Stomach (tissue), 9 donors: ENCODE measurements around the gene SOD2. TPM values are rescaled to one million over a fixed set of nuclear protein-coding genes. Genes with fewer than 3 reads are reported as not detected.
"Not testable (repeated sequence)": the region's sequence is repeated elsewhere in the genome, so short reads cannot be mapped to it uniquely, and the experiment has no call there.

Experiments used
- DNase-seq, 2 donors: peaks; one replicate each; pipeline versions ENCODE4 v3.0.0 to v3.0.0-alpha.2; 2013 to 2019
- H3K27ac ChIP-seq, 5 donors: fragments of 200-600 bp in 4 of 5; sonication (generic) in 4 of 5; one replicate each; pipeline ENCODE4 v1.5.1; 2013 to 2019; ENCODE audit warnings: mild to moderate bottlenecking in 1 of 5, moderate library complexity in 1 of 5
- H3K27me3 ChIP-seq, 3 donors: fragments of 200-600 bp; sonication (generic); one replicate each; pipeline ENCODE4 v1.5.1; 2017 to 2019; ENCODE audit warnings: mixed run types in 1 of 3
- H3K36me3 ChIP-seq, 4 donors: fragments of 200-600 bp; sonication (generic); 1 replicate in 3 of 4; 2 replicates in 1 of 4; pipeline ENCODE4 v1.5.1; 2016 to 2019
- H3K4me1 ChIP-seq, 4 donors: fragments of 200-600 bp; sonication (generic); one replicate each; pipeline ENCODE4 v1.5.1; 2016 to 2019
- H3K4me3 ChIP-seq, 4 donors: fragments of 200-600 bp; sonication (generic) in 3 of 4; one replicate each; pipeline ENCODE4 v1.5.1; 2016 to 2019; ENCODE audit warnings: mild to moderate bottlenecking in 1 of 4
- H3K9me3 ChIP-seq, 4 donors: fragments of 200-600 bp; sonication (generic); one replicate each; pipeline ENCODE4 v1.5.1; 2016 to 2019
- CTCF ChIP-seq, 7 experiments: fragments of 450-650 bp in 4 of 7; fragments of 200-600 bp in 3 of 7; sonication (generic) in 3 of 7; IDR thresholded peaks; one replicate each; pipeline ENCODE4 v1.5.1; 2016 to 2019; ENCODE audit warnings: antibody characterized with exemption in 7 of 7, control low read depth in 2 of 7, mild to moderate bottlenecking in 1 of 7
- EP300 ChIP-seq: sonication (generic); formaldehyde crosslinking; IDR thresholded peaks from one replicate; pipeline ENCODE4 v1.6.1; 2017; ENCODE audit warnings: antibody characterized with exemption
- POLR2A ChIP-seq, 4 donors: fragments of 450-650 bp; IDR thresholded peaks; one replicate each; pipeline ENCODE4 v1.6.1; 2016; ENCODE audit warnings: antibody characterized with exemption in 4 of 4, control low read depth in 2 of 4, mild to moderate bottlenecking in 1 of 4, moderate library complexity in 1 of 4
- POLR2AphosphoS5 ChIP-seq, 3 donors: sonication (generic); formaldehyde crosslinking; IDR thresholded peaks; one replicate each; pipeline ENCODE4 v1.6.1; 2016; ENCODE audit warnings: antibody characterized with exemption in 3 of 3
- WGBS, 5 donors: extraction: QIAGEN DNeasy Blood & Tissue Kit in 3 of 5; methylation state at CpG; one replicate each; pipeline versions ENCODE4 v1.1.5 to v1.1.7; 2013 to 2018; 5-methylcytosine and 5-hydroxymethylcytosine counted together
- intact Hi-C: fragments of 100-400 bp; cut with DNase I; formaldehyde crosslinking; loops from one replicate; pipeline ENCODE4 v1.15.1; 2023; ENCODE audit warnings: low total_unique reads
- polyA plus RNA-seq, 3 donors: library from polyadenylated mRNA; stranded (reverse); fragments of 200-250 nt; gene quantifications; one replicate each; pipeline ENCODE4 v1.2.3, GENCODE V29; 2013
- total RNA-seq, 5 donors: library from RNA; depleted of rRNA; stranded (reverse); fragments of >200 nt; gene quantifications; one replicate each; pipeline versions ENCODE4 v1.1.0 to v1.2.3, GENCODE V29; 2014 to 2016
- donor health status: healthy with polysubstance abuse.
- donor health status: Bipolar disorder and iron deficiency.
- donor health status: healthy.

The SOD2 gene
- total and polyA plus RNA-seq, 8 donors = 27.2 to 404 (median 183) TPM

DNA sequence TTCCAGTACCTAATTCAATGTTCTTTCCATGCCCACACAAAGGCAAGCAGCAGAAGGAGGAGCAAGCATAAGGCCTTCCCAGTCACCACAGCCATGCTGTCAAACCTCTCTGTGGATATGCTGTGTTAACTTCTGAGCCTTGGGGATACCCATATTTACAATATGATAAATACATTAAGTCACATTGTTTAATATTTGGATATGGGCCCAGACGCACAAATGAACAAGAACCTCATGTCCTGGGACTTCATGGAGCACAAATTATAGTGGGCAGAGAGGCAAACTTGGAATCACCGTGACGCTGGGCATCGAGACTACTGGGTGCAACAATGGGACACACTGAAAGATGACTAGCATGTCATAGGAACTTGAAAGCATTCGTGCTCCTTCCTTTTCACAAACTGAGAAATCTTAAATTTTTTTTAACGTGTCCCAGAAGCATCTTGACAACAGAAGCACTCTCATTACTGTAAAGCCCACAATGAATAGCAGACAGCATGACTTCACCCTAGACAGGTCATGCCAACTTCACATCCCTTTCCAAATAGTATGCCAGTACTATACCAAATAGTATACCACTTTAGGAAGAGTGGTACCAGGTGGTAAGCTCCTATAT lies 16.0 kb downstream of the SOD2 start:
- 41 to 62% (median 48%) methylated on average over 6 of the region's 6 CpGs for WGBS, 5 donors
- no peak overlapping the region for H3K4me3 ChIP-seq
- no peaks in the 10 kb centered on the region for H3K9me3 ChIP-seq
- peaks cover 20 to 49% (median 39%) of the 10 kb centered on the region in 4 donors for H3K36me3 ChIP-seq
- TF ChIP-seq EP300 = no peak
- TF ChIP-seq CTCF (IDR thresholded peaks at IDR 0.05) = no peak
- no peak for TF ChIP-seq POLR2A (IDR thresholded peaks at IDR 0.05)
- TF ChIP-seq POLR2AphosphoS5 (IDR thresholded peaks at IDR 0.05) = no peak
- DNase-seq = no peak
- H3K27ac ChIP-seq = peak overlapping the region in 1 of 5 donors; percentile 22
- H3K4me1 ChIP-seq = peaks cover 0 to 37% (median 22%) of the 10 kb centered on the region in 4 donors
- H3K27me3 ChIP-seq = no peaks in the 10 kb centered on the region
- intact Hi-C loops = no loop called here

- WGBS, 5 donors = 93 to 98% (median 94%) methylated on average over 4 of the region's 4 CpGs
- intact Hi-C loops = not testable (repeated sequence)
Observed at GRCh38 chr6:159676236-159676635, 16.8 kb downstream of the SOD2 start.

GRCh38 chr6:159665868-159666635 lies 27.0 kb downstream of the SOD2 start:
- H3K36me3 ChIP-seq = peaks cover 3 to 49% (median 32%) of the 10 kb centered on the region in 4 donors
- no peak overlapping the region for H3K4me3 ChIP-seq
- no peaks in the 10 kb centered on the region for H3K4me1 ChIP-seq
- no peaks in the 10 kb centered on the region for H3K27me3 ChIP-seq
- intact Hi-C loops = no loop called here
- peaks cover 0 to 11% (median 5%) of the 10 kb centered on the region in 4 donors for H3K9me3 ChIP-seq
- 85 to 91% (median 88%) methylated on average over 3 to 7 of the region's 7 CpGs for WGBS, 5 donors
- TF ChIP-seq POLR2A (IDR thresholded peaks at IDR 0.05) = no peak
- TF ChIP-seq POLR2AphosphoS5 (IDR thresholded peaks at IDR 0.05) = no peak
- no peak for TF ChIP-seq EP300
- no peak for TF ChIP-seq CTCF (IDR thresholded peaks at IDR 0.05)
- no peak overlapping the region for H3K27ac ChIP-seq
- DNase-seq = no peak

More at GRCh38 chr6:159676236-159676635, 16.8 kb downstream of the SOD2 start:
- not testable (repeated sequence) for DNase-seq, H3K27me3 ChIP-seq, H3K4me3 ChIP-seq, H3K9me3 ChIP-seq, H3K27ac ChIP-seq
- peaks cover 0 to 30% (median 15%) of the 10 kb centered on the region in 4 donors for H3K4me1 ChIP-seq
- H3K36me3 ChIP-seq = peaks cover 15 to 48% (median 35%) of the 10 kb centered on the region in 4 donors

- WGBS, 5 donors = 81 to 100% (median 95%) methylated on average over 1 of the region's 1 CpG
- intact Hi-C loops, DNase-seq, H3K4me1 ChIP-seq, H3K27ac ChIP-seq, H3K9me3 ChIP-seq, H3K4me3 ChIP-seq, H3K27me3 ChIP-seq: not testable (repeated sequence)
- peaks cover 0 to 28% (median 11%) of the 10 kb centered on the region in 4 donors for H3K36me3 ChIP-seq
Observed at GRCh38 chr6:159663368-159663889, 29.6 kb downstream of the SOD2 start.

DNA sequence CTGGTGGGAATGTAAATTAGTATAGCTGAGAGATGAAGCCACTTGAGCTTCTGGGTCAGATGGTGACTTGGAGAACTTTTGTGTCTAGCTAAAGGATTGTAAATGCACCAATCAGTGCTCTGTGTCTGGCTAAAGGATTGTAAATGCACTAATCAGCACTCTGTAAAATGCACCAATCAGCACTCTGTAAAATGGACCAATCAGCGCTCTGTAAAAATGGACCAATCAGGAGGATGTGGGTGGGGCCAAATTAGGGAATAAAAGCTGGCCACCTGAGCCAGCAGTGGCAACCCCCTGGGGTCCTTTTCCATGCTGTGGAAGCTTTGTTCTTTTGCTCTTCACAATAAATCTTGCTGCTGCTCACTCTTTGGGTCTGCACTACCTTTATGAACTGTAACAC lies 31.1 kb downstream of the SOD2 start:
- H3K9me3 ChIP-seq, H3K4me1 ChIP-seq, H3K27ac ChIP-seq, DNase-seq, H3K4me3 ChIP-seq, H3K27me3 ChIP-seq, intact Hi-C loops: not testable (repeated sequence)
- peaks cover 0 to 27% (median 11%) of the 10 kb centered on the region in 4 donors for H3K36me3 ChIP-seq
- WGBS, 5 donors = 97 to 100% (median 100%) methylated on average over 1 of the region's 1 CpG
